Measurements from ENCODE around the gene PRLR. TPM values are rescaled to one million over a fixed set of nuclear protein-coding genes. Genes with fewer than 3 reads are reported as not detected.

Gene PRLR
- total and polyA plus RNA-seq, 10 of the 15 experiments (the other 5 are each of a cell fraction or from before 2014, with no cell fraction given), result 0.03 to 8.1 (median 0.20) TPM

DNA sequence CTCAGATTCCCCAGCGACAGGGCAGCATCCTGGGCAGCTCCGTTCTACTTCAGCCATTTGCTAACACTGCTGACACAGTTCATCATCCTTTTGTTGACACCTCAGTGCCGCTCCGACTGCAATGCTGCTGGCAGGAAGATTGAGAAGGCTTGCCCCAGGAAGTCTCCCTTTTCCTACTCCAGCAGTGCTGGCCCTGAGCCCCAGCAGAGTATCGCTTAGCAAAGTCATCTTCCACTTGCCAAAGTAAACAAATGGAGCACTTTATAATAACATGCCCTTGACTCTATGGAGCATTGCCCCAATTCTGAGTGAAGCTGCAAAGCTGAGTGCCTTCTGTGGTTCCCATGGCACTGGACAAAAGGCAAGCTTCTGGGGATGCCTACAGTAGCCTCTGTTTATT, 32.2 kb downstream of the PRLR start:
- H3K27ac ChIP-seq (ENCODE audit: control insufficient read depth, insufficient read depth), result no peak overlapping the region
- peaks cover 15% of the 10 kb centered on the region for H3K4me1 ChIP-seq (ENCODE audit: control insufficient read depth, insufficient read depth, low read length)
- no peak overlapping the region for H3K4me2 ChIP-seq (ENCODE audit: control insufficient read depth, insufficient read depth)
- no peaks in the 10 kb centered on the region for H3K79me2 ChIP-seq (ENCODE audit: control insufficient read depth, insufficient read depth, low read length)
- DNase-seq (ENCODE audit: low read depth, low spot score), result no peak
- no peak for TF ChIP-seq RAD51 (IDR thresholded peaks at IDR 0.05)
- no peak for TF ChIP-seq POLR2A (IDR thresholded peaks at IDR 0.05; ENCODE audit: low read depth, low read length)
- no peak for TF ChIP-seq EP300 (IDR thresholded peaks at IDR 0.05; ENCODE audit: borderline replicate concordance in 1 of 2, control insufficient read depth in 1 of 2, low read depth in 2 of 2, low read length in 2 of 2)
- no peak for TF ChIP-seq ZNF217 (IDR thresholded peaks at IDR 0.05)
- TF ChIP-seq, protein P1, sequence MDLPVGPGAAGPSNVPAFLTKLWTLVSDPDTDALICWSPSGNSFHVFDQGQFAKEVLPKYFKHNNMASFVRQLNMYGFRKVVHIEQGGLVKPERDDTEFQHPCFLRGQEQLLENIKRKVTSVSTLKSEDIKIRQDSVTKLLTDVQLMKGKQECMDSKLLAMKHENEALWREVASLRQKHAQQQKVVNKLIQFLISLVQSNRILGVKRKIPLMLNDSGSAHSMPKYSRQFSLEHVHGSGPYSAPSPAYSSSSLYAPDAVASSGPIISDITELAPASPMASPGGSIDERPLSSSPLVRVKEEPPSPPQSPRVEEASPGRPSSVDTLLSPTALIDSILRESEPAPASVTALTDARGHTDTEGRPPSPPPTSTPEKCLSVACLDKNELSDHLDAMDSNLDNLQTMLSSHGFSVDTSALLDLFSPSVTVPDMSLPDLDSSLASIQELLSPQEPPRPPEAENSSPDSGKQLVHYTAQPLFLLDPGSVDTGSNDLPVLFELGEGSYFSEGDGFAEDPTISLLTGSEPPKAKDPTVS (IDR thresholded peaks at IDR 0.05; ENCODE audit: low read depth, low read length), result no peak
- TF ChIP-seq ETV6 (conservative IDR thresholded peaks at IDR 0.05 in 1 of 2, IDR thresholded peaks at IDR 0.05 in 1 of 2; ENCODE audit: borderline replicate concordance in 1 of 2, low read depth in 1 of 2), result no peak
- TF ChIP-seq POLR2AphosphoS5 (IDR thresholded peaks at IDR 0.05; ENCODE audit: low read length), result no peak
- no peak for TF ChIP-seq BRCA1 (IDR thresholded peaks at IDR 0.05; ENCODE audit: low read depth, low read length)
- TF ChIP-seq DPF2 (IDR thresholded peaks at IDR 0.05), result no peak
- no peak for TF ChIP-seq MXI1 (IDR thresholded peaks at IDR 0.05; ENCODE audit: low read depth, low read length)
- no peak for TF ChIP-seq NRF1 (conservative IDR thresholded peaks at IDR 0.05; ENCODE audit: low read depth, low read length)
- no peak for TF ChIP-seq TCF3 (IDR thresholded peaks at IDR 0.05; ENCODE audit: borderline replicate concordance, insufficient read depth, low read depth, low read length)
- WGBS (ENCODE audit: insufficient coverage, insufficient replicate concordance, low lambda C conversion rate, missing lambda C conversion rate), result 50% methylated on average over 5 of the region's 5 CpGs
- no peak overlapping the region for H3K4me3 ChIP-seq
- ChIA-PET CTCF (interaction anchor here (0.6 to 1.5 kb wide), 5 partner anchors 10 to 729 kb away, joined by 3 to 6 read pairs (median 4); no protein-coding TSS in a partner anchor), SMC1A (ENCODE audit: uncharacterized antibody, unreplicated experiment) (interaction anchor here (0.5 to 2.6 kb wide), 4 partner anchors 13 to 36 kb away, joined by 3 to 23 read pairs (median 4); no protein-coding TSS in a partner anchor), RAD21 (ENCODE audit: unreplicated experiment) (interaction anchor here (1.4 to 2.6 kb wide), 2 partner anchors 13 to 15 kb away, joined by 5 to 9 read pairs; no protein-coding TSS in a partner anchor), POLR2A (interaction anchor here (1.1 to 1.3 kb wide), 2 partner anchors 15 to 28 kb away, joined by 3 to 6 read pairs; no protein-coding TSS in a partner anchor)
- H3K36me3 ChIP-seq (ENCODE audit: control insufficient read depth in 2 of 2, insufficient read depth in 2 of 2, low read length in 1 of 2), result no peaks in the 10 kb centered on the region
- no peak overlapping the region for H3K9ac ChIP-seq (ENCODE audit: control insufficient read depth, insufficient read depth, low read length)
- no peaks in the 10 kb centered on the region for H4K20me1 ChIP-seq (ENCODE audit: control insufficient read depth, insufficient read depth)
- H3K27me3 ChIP-seq (replicated peaks in 1 of 2; ENCODE audit: control insufficient read depth in 2 of 2, insufficient read depth in 2 of 2, low read length in 1 of 2), result no peaks in the 10 kb centered on the region
- in situ Hi-C loops (cut with MboI) (no loop called here), intact Hi-C loops (cut with micrococcal nuclease; ENCODE audit: unreplicated experiment) (no loop called here)
- no peaks in the 10 kb centered on the region for H3K9me3 ChIP-seq (replicated peaks; ENCODE audit: control insufficient read depth, insufficient read depth, low read length)
- H2AFZ ChIP-seq (ENCODE audit: control insufficient read depth, low read depth, low read length), result no peak overlapping the region
- FAIRE-seq, result no peak
- ATAC-seq, result no peak
- BruUV-seq (replicated peaks), result no TSS peak
